Pons (tissue), 1 donor: ENCODE measurements around the gene SRA1.
"Not testable (repeated sequence)": the region's sequence is repeated elsewhere in the genome, so short reads cannot be mapped to it uniquely, and the experiment has no call there.

ENCODE experiments used
- DNase-seq: peaks from one replicate; pipeline ENCODE4 v3.0.0-alpha.2; 2016; ENCODE audit warnings: low spot score

The SRA1 gene

DNA sequence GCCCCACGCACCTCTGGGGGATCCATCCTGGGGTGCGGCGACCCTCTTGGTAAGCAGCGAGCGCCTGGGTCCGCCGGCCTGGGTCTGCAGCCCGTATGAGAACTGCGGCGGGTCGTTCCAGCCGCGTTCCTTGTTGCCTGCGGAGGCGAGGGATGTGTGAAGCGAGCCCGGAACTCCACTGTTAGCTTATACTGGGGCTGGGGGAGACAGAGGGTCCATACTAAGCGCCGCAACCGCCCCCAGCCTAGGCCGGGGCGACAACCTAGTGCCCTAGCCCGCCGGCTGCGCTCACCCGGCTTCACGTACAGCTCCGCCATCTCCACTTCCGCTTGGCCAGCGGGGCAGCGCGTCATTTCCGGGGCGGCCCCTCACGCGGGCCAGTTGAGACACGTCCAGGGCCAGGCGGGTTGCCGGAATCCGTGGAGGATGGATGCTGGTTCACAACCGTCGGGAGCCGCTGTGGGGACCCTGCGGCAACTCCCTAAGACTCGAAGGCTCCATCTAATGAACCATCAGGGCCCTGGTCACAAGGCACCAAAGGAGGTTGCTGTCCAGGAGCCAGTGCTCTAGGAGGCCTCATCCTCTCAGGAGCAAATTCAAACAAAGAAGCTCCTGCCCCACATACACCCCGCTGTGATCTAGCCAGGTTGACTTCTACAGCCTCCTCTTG, at the start of gene SRA1:
SRA1 (minus strand) TSS at position 338 of the 670 bp plus-strand sequence; CDS start at position 317, 21 bp downstream.
- DNase-seq, result peak; percentile 91

DNA sequence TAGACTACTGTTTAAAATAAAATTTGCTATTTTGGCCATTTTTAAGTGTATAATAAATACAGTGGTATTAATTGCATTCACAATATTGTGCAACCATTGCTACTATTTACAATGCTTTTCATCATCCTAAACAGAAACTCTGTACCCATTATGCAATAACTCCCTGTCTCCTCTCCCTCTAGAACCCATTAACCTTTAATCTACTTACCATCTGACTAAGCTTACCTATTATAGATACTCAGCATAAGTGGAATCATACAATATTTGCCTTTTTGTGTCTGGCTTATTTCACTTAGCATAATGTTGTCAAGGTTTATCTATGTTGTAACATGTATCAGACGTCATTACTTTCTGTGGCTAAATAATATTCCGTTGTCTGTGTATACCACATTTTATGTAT, 49.8 kb upstream of the SRA1 start:
- DNase-seq, result no peak

GRCh38 chr5:140605879-140606278, 48.6 kb upstream of the SRA1 start:
- no peak for DNase-seq

GRCh38 chr5:140603734-140604133, 46.5 kb upstream of the SRA1 start:
- no peak for DNase-seq

DNA sequence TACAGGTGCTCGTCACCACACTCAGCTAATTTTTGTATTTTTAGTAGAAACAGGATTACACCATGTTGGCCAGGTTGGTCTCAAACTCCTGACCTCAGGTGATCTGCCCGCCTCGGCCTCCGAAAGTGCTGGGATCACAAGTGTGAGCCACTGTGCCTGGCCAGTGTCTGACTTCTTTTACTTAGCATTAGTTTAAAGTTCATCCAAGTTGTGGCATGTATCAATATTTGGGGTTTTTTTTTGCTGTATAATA, 46.1 kb upstream of the SRA1 start:
- not testable (repeated sequence) for DNase-seq

DNA sequence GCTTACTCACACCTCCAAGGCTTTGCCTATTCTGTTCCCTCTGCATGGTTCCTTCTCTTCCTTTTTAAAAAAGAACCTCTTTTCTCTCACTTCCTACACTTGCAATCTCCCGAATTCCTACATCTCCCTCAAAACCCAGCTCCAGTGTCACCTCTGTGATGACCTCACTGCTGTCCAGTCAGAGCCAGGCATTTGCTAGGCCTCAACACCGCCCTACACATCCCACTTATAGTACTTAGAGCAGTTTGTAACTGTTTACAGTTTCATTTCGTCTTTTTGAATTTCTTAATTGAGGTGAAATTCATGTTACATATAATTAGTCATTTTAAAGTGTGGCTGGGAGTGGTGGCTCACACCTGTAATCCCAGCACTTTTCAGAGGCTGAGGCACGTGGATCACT, 44.9 kb upstream of the SRA1 start:
- no peak for DNase-seq

- no peak for DNase-seq
Measured at GRCh38 chr5:140600096-140600495, 42.8 kb upstream of the SRA1 start.

DNA sequence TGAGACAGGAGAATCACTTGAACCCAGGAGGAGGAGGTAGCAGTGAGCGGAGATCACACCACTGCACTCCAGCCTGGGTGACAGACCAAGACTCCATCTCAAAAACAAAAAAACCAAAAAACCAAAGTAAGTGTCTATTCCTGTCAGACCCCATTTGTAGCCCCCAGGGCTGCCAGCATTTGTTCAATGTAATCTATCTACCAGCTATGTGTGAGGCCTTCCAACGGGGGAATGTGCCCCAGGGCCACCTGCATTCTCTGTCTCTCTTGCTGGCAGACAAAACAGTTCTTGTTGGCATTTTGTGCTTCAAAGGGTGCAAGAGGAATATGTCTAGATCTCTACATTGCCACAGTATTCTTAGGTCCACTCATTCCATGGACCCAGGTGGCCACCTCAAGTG, 41.6 kb upstream of the SRA1 start:
- no peak for DNase-seq

DNA sequence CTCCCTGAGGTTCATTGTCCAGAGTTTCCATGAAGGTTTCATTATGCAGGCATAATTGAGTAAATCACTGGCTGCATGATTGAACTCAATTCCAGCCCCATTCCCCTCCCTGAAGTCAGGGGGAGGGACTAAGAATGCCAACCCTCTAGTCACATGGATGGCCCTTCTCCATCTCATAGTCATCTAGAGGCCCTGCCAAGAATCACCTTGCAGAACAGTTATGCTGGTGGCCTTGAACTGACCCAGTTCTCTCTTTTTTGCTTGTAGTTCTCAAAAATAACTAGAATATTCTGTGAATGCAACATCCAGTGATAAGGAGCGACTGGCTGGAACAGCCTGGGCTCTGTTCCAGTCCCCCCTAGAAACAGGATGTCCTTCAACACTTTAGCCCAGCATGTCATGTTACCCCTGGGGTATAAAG, 39.1 kb upstream of the SRA1 start:
- peak; percentile 77 for DNase-seq

DNA sequence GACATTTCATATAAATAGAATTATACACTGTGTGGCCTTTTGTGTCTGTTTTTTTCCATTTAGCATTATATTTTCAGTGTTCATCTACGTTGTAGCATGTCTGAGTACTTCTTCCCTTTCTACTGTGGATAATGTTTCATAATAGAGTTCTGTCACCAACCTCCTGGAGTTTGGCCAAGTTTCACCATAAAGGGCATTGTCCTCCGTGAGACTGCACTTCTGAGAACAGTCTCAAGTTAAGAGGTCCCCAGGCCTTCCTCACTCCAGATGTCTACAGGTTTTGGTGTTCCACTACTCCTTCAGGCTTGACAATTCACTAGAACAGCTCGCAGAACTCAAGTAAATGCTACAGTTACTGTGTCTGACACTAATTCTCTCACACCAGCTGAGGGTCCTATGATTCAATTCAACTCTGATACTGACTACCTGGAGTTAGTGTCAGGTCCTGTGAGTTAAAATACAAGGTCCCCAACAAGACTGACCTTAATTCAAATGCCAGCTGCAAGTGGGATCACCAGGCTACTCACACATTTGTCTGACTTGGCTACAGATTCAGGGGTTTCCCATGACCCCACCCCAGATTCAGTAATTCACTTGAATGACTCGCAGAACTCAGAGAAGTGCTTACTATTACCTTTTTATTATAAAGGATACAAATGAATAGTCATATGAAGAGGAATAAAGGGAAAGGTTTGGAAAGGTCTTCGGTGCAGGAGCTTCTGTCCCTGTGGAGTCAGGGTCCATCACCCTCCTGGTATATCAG, 38.4 kb upstream of the SRA1 start:
- peak; percentile 90 for DNase-seq

- no peak for DNase-seq
Measured at GRCh38 chr5:140594169-140594568, 36.9 kb upstream of the SRA1 start.

DNA sequence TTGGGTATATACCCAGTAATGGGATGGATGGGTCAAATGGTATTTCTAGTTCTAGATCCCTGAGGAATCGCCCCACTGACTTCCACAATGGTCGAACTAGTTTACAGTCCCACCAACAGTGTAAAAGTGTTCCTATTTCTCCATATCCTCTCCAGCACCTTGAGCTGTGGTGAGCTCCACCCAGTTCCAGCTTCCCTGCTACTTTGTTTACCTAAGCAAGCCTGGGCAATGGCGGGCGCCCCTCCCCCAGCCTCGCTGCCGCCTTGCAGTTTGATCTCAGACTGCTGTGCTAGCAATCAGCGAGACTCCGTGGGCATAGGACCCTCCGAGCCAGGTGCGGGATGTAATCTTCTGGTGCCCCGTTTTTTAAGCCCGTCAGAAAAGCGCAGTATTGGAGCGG, 35.8 kb upstream of the SRA1 start:
- DNase-seq, result not testable (repeated sequence)

DNA sequence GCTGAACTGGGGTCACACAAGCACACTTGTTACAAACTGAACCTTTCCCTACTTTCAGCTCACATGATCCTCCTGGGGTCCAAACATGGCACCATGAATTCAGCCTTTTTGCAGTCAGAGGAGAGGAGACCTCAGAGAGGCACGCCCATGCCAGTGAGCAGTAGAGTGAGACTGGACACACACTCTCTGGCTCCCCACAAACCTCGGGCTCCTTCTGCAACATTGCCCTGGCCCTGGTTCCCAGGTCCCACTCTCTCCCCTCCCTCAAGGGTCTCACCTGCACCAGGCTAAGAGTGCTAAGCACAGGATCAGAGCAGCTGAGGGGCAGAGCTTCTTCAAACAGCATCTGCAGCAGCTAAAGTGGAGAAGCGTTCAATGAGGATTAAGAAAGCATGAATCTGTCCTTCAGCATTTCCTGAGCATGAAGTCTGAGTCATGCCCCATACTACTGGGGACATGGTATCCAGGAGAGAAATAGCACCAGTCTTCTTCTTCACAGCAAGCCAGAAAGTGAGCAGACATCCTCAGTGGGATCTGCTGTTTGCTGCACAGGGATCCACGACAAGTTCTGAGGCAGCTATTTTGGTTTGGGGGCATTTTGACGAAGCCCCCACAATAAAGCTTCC, 34.6 kb upstream of the SRA1 start:
- no peak for DNase-seq

DNA sequence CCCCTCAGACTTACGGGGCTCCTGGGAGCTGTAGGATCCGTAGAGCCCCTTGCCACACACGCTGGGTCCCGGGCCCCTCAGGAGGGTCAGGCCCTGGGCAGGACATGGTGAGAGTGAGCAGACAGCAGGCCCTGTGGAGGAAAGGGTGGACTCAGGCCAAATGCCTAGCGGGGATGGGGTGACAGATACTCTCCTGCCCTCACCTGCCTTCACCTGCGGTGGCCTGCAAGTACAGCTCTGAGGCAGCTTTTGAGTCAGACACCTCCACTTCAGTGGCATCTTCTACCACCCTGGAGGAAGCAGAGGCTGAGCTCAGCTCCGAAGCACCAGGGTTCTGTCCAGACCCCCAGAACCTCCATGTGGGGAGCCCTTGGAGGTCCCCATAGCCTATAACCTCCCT, 33.6 kb upstream of the SRA1 start:
- no peak for DNase-seq

DNA sequence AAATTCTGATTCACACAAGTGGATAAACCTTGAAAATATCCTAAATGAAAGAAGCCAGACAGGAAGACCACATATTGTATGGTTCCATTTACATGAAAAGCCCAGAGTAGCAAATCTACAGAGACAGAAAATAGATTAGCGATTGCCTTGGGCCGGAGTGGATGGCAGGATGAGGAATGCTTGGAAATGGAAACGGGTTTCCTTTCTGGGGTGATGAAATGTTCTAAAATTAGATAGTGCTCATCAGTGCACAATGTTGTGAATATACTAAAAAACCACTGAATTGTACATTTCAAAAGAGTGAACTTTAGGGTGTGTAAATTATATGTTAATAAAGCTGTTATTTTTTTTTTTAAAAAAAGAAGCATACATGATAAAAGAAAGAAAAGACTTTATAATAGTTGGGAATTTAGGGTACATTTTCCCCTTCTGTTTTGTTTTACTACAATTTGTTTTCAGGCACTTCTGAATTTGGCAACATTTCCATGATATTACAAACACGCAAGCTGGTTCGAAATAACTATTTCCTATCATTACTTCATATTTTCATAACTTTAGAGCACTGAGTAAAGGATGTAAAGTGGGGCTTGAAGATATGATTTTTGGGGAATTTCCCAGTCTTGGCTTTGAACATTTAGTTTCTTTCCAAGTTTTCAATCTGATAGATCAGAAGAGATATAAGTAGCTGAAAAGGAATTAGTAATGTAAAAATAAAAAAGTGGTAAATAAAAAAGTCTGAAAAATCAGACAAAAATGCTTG, 31.2 kb upstream of the SRA1 start:
- DNase-seq, result no peak

DNA sequence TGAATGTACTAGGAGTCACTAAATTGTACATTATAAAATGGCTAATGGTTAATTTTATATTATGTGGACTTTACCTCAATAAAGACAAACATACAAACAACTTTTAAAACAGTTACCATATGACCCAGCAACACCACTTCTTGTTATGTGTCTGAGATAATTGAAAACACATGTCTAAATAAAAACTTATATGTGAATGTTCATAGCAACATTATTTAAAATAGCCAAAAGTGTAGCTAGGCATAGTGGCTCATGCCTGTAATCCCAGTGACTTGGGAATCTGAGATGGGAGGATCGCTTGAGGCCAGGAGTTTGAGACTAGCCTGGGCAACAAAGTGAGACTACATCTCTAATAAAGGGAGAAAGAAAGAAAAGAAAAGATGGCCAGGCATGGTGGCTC, 30.2 kb upstream of the SRA1 start:
- DNase-seq, result no peak

DNA sequence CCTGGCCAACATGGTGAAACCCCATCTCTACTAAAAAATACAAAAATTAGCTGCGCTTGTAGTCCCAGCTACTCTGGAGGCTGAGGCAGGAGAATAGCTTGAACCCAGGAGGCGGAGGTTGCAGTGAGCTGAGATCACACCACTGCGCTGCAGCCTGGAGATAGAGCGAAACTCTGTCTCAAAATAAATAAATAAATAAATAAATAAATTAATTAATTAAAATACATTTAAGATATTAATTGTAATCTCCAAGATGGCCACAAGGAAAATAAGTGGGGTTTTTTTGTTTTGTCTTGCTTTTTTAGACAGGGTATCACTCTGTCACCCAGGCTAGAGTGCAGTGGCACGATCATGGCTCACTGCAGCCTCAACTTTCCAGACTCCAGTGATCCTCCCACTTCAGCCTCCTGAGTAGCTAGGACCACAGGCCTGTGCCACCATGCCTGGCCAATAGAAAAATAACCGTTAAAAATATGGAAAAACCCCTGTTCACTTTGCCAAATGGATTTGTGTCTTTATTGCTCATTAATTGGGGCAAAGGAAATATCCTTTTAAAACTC, 22.0 kb upstream of the SRA1 start:
- DNase-seq, result not testable (repeated sequence)

DNA sequence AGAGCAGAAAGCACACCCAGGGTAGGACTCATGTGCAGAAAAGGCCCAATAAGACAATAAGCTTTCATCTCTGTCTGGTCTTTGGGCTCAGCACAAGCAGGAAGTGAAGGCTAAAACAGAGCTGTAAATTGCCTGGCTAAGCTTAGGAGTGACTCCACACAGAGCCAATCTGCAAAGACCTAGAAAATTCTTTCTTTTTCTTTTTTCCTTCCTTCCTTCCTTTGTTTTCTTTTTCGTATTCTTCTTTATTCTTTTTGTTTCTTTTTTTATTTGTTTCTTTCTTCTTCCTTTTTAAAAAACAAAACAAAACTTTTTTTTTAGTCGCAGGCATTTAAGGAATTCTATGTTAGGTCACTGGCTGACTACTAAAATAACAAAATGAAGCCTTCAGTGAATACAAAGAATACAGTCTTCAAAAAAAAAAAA, 19.5 kb upstream of the SRA1 start:
- no peak for DNase-seq

DNA sequence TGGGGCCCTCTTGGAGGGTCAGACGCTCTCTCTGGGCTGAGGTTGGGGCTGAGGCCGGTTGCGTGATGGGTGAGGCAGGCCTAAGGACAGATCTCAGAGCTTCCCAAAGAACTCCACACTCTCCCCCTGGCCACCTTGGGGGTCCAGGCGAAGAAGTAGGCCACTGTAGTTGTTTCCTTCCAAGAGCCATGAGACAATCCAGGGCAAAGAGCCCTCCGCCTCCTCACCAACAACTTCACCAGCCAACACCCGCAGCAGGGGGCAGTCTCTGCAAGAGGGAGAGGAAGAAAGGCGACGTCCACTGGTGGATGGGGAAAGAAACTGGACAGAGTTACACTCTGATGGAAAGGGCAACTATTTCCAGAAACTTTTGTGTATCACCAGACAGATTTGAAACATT, 18.0 kb upstream of the SRA1 start:
- DNase-seq, result peak; percentile 80

DNA sequence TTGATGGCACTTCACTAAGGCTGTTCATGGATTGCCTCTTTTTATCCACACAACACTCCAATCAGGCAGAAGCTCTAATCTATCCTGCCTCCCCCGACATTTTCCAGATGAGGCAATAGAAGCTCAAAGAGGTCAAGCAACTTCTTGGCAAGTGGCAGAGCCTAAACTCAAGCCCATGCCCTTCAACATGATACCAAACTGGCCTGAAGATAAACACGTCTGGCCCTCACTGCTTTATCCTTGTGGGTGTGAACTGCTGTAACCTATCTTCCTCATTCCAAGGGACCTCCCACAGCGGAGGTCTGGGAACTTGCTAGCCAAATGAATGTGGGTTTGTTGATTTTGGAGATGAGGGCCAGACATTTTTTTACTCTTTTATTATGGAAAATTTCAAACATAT, 16.9 kb upstream of the SRA1 start:
- no peak for DNase-seq

- no peak for DNase-seq
Measured at GRCh38 chr5:140573683-140574082, 16.4 kb upstream of the SRA1 start.

DNA sequence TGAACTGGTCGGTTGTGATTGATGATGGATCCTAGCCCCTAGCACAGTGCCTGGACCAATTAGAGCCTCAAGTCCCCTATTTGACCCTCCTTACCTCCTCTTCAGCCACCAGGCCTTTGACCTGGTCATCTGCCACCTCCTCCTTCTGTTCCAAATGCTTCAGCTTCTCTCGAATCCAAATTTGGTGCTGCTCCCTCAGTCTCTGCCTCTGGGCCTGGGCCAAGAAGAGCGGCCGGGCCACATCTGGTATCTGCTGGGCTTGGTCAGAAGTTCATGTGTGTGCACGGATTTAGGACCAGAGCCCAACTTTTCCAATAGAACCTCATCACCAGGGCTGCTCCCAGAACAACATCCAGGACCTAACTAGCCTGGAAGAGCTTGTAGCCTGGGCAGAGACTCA, 13.8 kb upstream of the SRA1 start:
- no peak for DNase-seq
